Lung (tissue), 12 donors: ENCODE data around the gene GNG7. TPM values are rescaled to one million over a fixed set of nuclear protein-coding genes. Genes with fewer than 3 reads are reported as not detected.
A peak's percentile ranks its signal among the peaks of the same experiment; 100 is the strongest.

Experiments
- ATAC-seq: fragments of 200-7000 bp; cut with Tn5 transposase; one replicate; pipeline ENCODE4 v1.9.1; 2020; ENCODE audit warnings: moderate number of reproducible peaks; ENCODE audit not compliant: insufficient read depth, low FRiP score
- DNase-seq, 3 donors: peaks; one replicate each; pipeline ENCODE4 v3.0.0-alpha.2; 2013 to 2017
- H3K27ac ChIP-seq, 2 donors: one replicate each; pipeline ENCODE4 v1.5.1; 2013; ENCODE audit warnings: mild to moderate bottlenecking in 2 of 2, moderate library complexity in 2 of 2, control low read depth in 1 of 2, inconsistent platforms in 1 of 2, low read depth in 1 of 2, low read length in 1 of 2
- H3K27me3 ChIP-seq, 3 donors: one replicate each; pipeline ENCODE4 v1.5.1; 2013; ENCODE audit warnings: low read length in 2 of 3; ENCODE audit not compliant: control insufficient read depth in 3 of 3, insufficient read depth in 3 of 3
- H3K36me3 ChIP-seq, 4 donors: one replicate each; pipeline ENCODE4 v1.5.1; 2013; ENCODE audit warnings: low read length in 4 of 4, mild to moderate bottlenecking in 1 of 4, moderate library complexity in 1 of 4; ENCODE audit not compliant: control insufficient read depth in 4 of 4, insufficient read depth in 4 of 4
- H3K4me1 ChIP-seq, 5 donors: one replicate each; pipeline ENCODE4 v1.5.1; 2013; ENCODE audit warnings: low read length in 5 of 5, mild to moderate bottlenecking in 2 of 5, moderate library complexity in 1 of 5; ENCODE audit not compliant: control insufficient read depth in 5 of 5, insufficient read depth in 5 of 5
- H3K4me3 ChIP-seq: one replicate; pipeline ENCODE4 v1.5.1; 2013; ENCODE audit warnings: mild to moderate bottlenecking, control low read depth, moderate library complexity
- H3K9ac ChIP-seq, 2 donors: one replicate each; pipeline ENCODE4 v1.5.1; 2013; ENCODE audit warnings: low read length in 2 of 2, control low read depth in 1 of 2; ENCODE audit not compliant: insufficient read depth in 1 of 2
- H3K9me3 ChIP-seq, 4 donors: one replicate each; pipeline ENCODE4 v1.5.1; 2013; ENCODE audit warnings: low read length in 3 of 4, mild to moderate bottlenecking in 1 of 4, moderate library complexity in 1 of 4; ENCODE audit not compliant: control insufficient read depth in 4 of 4, insufficient read depth in 3 of 4
- CTCF ChIP-seq: IDR thresholded peaks from 2 replicates; pipeline ENCODE4 v1.5.1; 2012; ENCODE audit warnings: mild to moderate bottlenecking; ENCODE audit errors: control extremely low read depth, extremely low read depth
- WGBS, 2 donors: extraction: QIAGEN DNeasy Blood & Tissue Kit; methylation state at CpG; one replicate each; pipeline ENCODE4 v1.1.7; 2013; 5-methylcytosine and 5-hydroxymethylcytosine counted together
- polyA plus RNA-seq, 2 donors: library from polyadenylated mRNA; stranded (reverse); fragments of 200-250 nt; gene quantifications; one replicate each; pipeline ENCODE4 v1.2.1, GENCODE V29; 2013
- total RNA-seq, 2 donors: library from RNA; depleted of rRNA in 1 of 2; stranded (reverse); fragments of >200 nt in 1 of 2; gene quantifications; one replicate each; pipeline ENCODE4 v1.2.1, GENCODE V29; 2014 to 2021
- donor health status: control.
- donor health status: control.
- donor health status: Bipolar disorder and iron deficiency.
- donor health status: healthy.
- donor health status: DM: yes; HTN: yes; CAD: no.

The GNG7 gene
- total and polyA plus RNA-seq, 4 donors, result 1.6 to 4.5 (median 2.8) TPM

GRCh38 chr19:2723345-2723715 is 20.8 kb upstream of the GNG7 start:
- ATAC-seq, result no peak
- no peaks in the 10 kb centered on the region for H3K9me3 ChIP-seq
- no peak overlapping the region for H3K4me3 ChIP-seq
- H3K27ac ChIP-seq, result peak overlapping the region in 1 of 2 donors; percentile 82
- 79 to 87% methylated on average over 13 of the region's 13 CpGs for WGBS, 2 donors
- no peaks in the 10 kb centered on the region for H3K36me3 ChIP-seq
- H3K4me1 ChIP-seq, result peaks cover 0 to 15% (median 0%) of the 10 kb centered on the region in 5 donors
- H3K27me3 ChIP-seq, result peaks cover 0 to 32% (median 12%) of the 10 kb centered on the region in 3 donors
- DNase-seq, result no peak
- H3K9ac ChIP-seq, result no peak overlapping the region
- no peak for TF ChIP-seq CTCF

- Histone ChIP-seq H3K4me3 (no peak overlapping the region), H3K9ac (no peak overlapping the region), H3K27me3 (peaks cover 0 to 32% (median 12%) of the 10 kb centered on the region in 3 donors), H3K27ac (peak overlapping the region in 1 of 2 donors; percentile 82), H3K9me3 (no peaks in the 10 kb centered on the region), H3K4me1 (peaks cover 0 to 12% (median 0%) of the 10 kb centered on the region in 5 donors), H3K36me3 (no peaks in the 10 kb centered on the region)
- ATAC-seq, result peak; percentile 36
- WGBS, 2 donors, result 48 to 69% methylated on average over 28 of the region's 28 CpGs
- no peak for DNase-seq
- TF ChIP-seq CTCF, result no peak
Observed at GRCh38 chr19:2722541-2723344, 20.2 kb upstream of the GNG7 start.

- no peak overlapping the region for H3K9ac ChIP-seq
- H3K36me3 ChIP-seq, result no peaks in the 10 kb centered on the region
- H3K27me3 ChIP-seq, result peaks cover 0 to 27% (median 10%) of the 10 kb centered on the region in 3 donors
- H3K4me1 ChIP-seq, result peaks cover 0 to 9% (median 0%) of the 10 kb centered on the region in 5 donors
- no peak for TF ChIP-seq CTCF
- H3K27ac ChIP-seq, result peak overlapping the region in 1 of 2 donors; percentile 66
- peaks cover 0 to 5% (median 0%) of the 10 kb centered on the region in 4 donors for H3K9me3 ChIP-seq
- ATAC-seq, result peak; percentile 17
- DNase-seq, result no peak
- H3K4me3 ChIP-seq, result no peak overlapping the region
- 29 to 31% methylated on average over 37 to 39 of the region's 39 CpGs for WGBS, 2 donors
Observed at GRCh38 chr19:2721570-2722540, 19.4 kb upstream of the GNG7 start.
